Kidney (tissue), 14 donors: Measurements from ENCODE around the gene NDUFS4. TPM values are rescaled to one million over a fixed set of nuclear protein-coding genes. Genes with fewer than 3 reads are reported as not detected.

Experiments
- DNase-seq, 5 donors: peaks; one replicate each; pipeline ENCODE4 v3.0.0-alpha.2; 2013 to 2020
- FAIRE-seq: peaks from 2 replicates; lab custom pipeline; 2012; peaks lifted over from hg19 to GRCh38; lab: Jason Lieb, UNC
- H3K27ac ChIP-seq, 2 donors: one replicate each; pipeline ENCODE4 v1.7.0; 2013; ENCODE audit warnings: low read depth in 2 of 2, low read length in 2 of 2, inconsistent platforms in 1 of 2
- H3K27me3 ChIP-seq: one replicate; pipeline ENCODE4 v1.7.1; 2013; ENCODE audit warnings: low read length, inconsistent platforms; ENCODE audit not compliant: control insufficient read depth, insufficient read depth
- H3K36me3 ChIP-seq, 3 donors: one replicate each; pipeline versions ENCODE4 v1.7.0 to v1.7.1; 2013; ENCODE audit warnings: low read length in 3 of 3, control low read depth in 1 of 3, inconsistent platforms in 1 of 3; ENCODE audit not compliant: insufficient read depth in 3 of 3, control insufficient read depth in 2 of 3
- H3K4me1 ChIP-seq, 3 donors: one replicate each; pipeline versions ENCODE4 v1.7.0 to v1.7.1; 2013; ENCODE audit warnings: low read length in 3 of 3, inconsistent platforms in 1 of 3, low read depth in 1 of 3; ENCODE audit not compliant: control insufficient read depth in 2 of 3, insufficient read depth in 2 of 3
- H3K4me3 ChIP-seq, 3 donors: one replicate each; pipeline versions ENCODE4 v1.7.0 to v1.8.1; 2013; ENCODE audit warnings: low read length in 3 of 3, control low read depth in 1 of 3, inconsistent platforms in 1 of 3
- H3K9ac ChIP-seq, 3 donors: one replicate each; pipeline versions ENCODE4 v1.7.0 to v1.7.1; 2013; ENCODE audit warnings: low read length in 3 of 3, control low read depth in 1 of 3, inconsistent platforms in 1 of 3
- H3K9me3 ChIP-seq, 3 donors: one replicate each; pipeline versions ENCODE4 v1.7.0 to v1.7.1; 2013; ENCODE audit warnings: low read length in 3 of 3, control low read depth in 1 of 3, inconsistent platforms in 1 of 3; ENCODE audit not compliant: control insufficient read depth in 2 of 3, insufficient read depth in 1 of 3
- intact Hi-C: fragments of 100-400 bp; cut with DNase I; formaldehyde crosslinking; loops from one replicate; pipeline ENCODE4 v1.11.1; 2022
- polyA plus RNA-seq: library from polyadenylated mRNA; stranded (reverse); fragments of 350-450 nt; fragmentation: Illumina TruSeq; extraction: RNeasy Lipid Tissue Mini Kit (QIAGEN cat#74804); gene quantifications from one replicate; pipeline ENCODE4 v1.2.3, GENCODE V29; 2014; ENCODE audit warnings: low read depth, low replicate concordance; ENCODE audit not compliant: insufficient read depth
- total RNA-seq: library from RNA; stranded (reverse); fragmentation: NEBNext Ultra II Directional; extraction: Animal tissue kit (Norgen Biotek cat#: 25700); gene quantifications from one replicate; pipeline ENCODE4 v1.2.1, GENCODE V29; 2021
- TF ChIP-seq, protein P1 (sequence below): IDR thresholded peaks from 3 replicates; pipeline ENCODE4 v1.5.1; 2012; ENCODE audit warnings: mild to moderate bottlenecking, moderate library complexity, borderline replicate concordance; ENCODE audit not compliant: insufficient read depth; ENCODE audit errors: extremely low read depth
- donor health status: control.
- donor health status: control.
- donor health status: control.
- donor health status: control.
- donor health status: control.
- donor health status: DM: yes; HTN: yes; CAD: no.
- donor health status: Normal renal cell carcinoma (clear cell type).

NDUFS4 gene
- total and polyA plus RNA-seq, 2 donors from 2014 or later: 73.9 to 219 TPM

GRCh38 chr5:53726121-53726520 is 165.7 kb downstream of the NDUFS4 start:
- FAIRE-seq: no peak
- no peaks in the 10 kb centered on the region for H3K9me3 ChIP-seq
- no peak overlapping the region for H3K4me3 ChIP-seq
- H3K27me3 ChIP-seq: no peaks in the 10 kb centered on the region
- TF ChIP-seq, protein P1, sequence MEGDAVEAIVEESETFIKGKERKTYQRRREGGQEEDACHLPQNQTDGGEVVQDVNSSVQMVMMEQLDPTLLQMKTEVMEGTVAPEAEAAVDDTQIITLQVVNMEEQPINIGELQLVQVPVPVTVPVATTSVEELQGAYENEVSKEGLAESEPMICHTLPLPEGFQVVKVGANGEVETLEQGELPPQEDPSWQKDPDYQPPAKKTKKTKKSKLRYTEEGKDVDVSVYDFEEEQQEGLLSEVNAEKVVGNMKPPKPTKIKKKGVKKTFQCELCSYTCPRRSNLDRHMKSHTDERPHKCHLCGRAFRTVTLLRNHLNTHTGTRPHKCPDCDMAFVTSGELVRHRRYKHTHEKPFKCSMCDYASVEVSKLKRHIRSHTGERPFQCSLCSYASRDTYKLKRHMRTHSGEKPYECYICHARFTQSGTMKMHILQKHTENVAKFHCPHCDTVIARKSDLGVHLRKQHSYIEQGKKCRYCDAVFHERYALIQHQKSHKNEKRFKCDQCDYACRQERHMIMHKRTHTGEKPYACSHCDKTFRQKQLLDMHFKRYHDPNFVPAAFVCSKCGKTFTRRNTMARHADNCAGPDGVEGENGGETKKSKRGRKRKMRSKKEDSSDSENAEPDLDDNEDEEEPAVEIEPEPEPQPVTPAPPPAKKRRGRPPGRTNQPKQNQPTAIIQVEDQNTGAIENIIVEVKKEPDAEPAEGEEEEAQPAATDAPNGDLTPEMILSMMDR: no peak
- H3K36me3 ChIP-seq: no peaks in the 10 kb centered on the region
- no peak overlapping the region for H3K9ac ChIP-seq
- DNase-seq: no peak
- H3K4me1 ChIP-seq: no peaks in the 10 kb centered on the region
- intact Hi-C loops: no loop called here
- no peak overlapping the region for H3K27ac ChIP-seq

GRCh38 chr5:53730943-53731342 is 170.5 kb downstream of the NDUFS4 start:
- Histone ChIP-seq H3K4me1 (no peaks in the 10 kb centered on the region), H3K4me3 (no peak overlapping the region), H3K27me3 (no peaks in the 10 kb centered on the region), H3K9ac (no peak overlapping the region), H3K9me3 (no peaks in the 10 kb centered on the region), H3K36me3 (no peaks in the 10 kb centered on the region), H3K27ac (no peak overlapping the region)
- TF ChIP-seq, protein P1: no peak
- FAIRE-seq: no peak
- intact Hi-C loops: no loop called here
- DNase-seq: peak in 2 of 5 donors; percentile 3 to 37

Other genes with a start within 250 kb of the NDUFS4 start
- gene FST, start 80.0 kb upstream of the NDUFS4 start, total RNA-seq: 2.7 TPM
- 0.45 TPM for gene FST, start 80.0 kb upstream of the NDUFS4 start, polyA plus RNA-seq